HEK293T (cell line): ENCODE results near the gene C6orf89.

Experiments
- CTCF ChIA-PET: fragments of 350-600 bp; formaldehyde crosslinking; extraction: SDS; loops from one replicate; lab custom pipeline; 2021; ENCODE audit warnings: antibody characterized with exemption, inconsistent platforms; lab: Yijun Ruan, JAX
- POLR2A ChIA-PET: fragments of 350-600 bp; formaldehyde crosslinking; extraction: SDS; loops from one replicate; lab custom pipeline; 2020; ENCODE audit warnings: antibody characterized with exemption, inconsistent platforms; lab: Yijun Ruan, JAX
- DNase-seq: peaks from one replicate; pipeline ENCODE4 v3.0.0; 2012; ENCODE audit warnings: mixed read lengths; ENCODE audit errors: extremely low spot score
- ARNT ChIP-seq: fragments of 450-650 bp; IDR thresholded peaks from 2 replicates; pipeline ENCODE4 v1.6.1; 2017; ENCODE audit warnings: mild to moderate bottlenecking
- BHLHE40 ChIP-seq: fragments of 450-650 bp; IDR thresholded peaks from 2 replicates; pipeline ENCODE4 v1.6.1; 2016; ENCODE audit warnings: mild to moderate bottlenecking, moderate library complexity, borderline replicate concordance
- CTBP1 ChIP-seq: fragments of 450-650 bp; IDR thresholded peaks from 2 replicates; pipeline ENCODE4 v1.6.1; 2016; ENCODE audit warnings: borderline replicate concordance
- ELF4 ChIP-seq: fragments of 450-650 bp; IDR thresholded peaks from 2 replicates; pipeline ENCODE4 v1.6.1; 2017; ENCODE audit warnings: antibody characterized with exemption
- FOXA1 ChIP-seq: fragments of 450-650 bp; IDR thresholded peaks from 2 replicates; pipeline ENCODE4 v1.6.1; 2016; ENCODE audit warnings: mild to moderate bottlenecking
- FOXK2 ChIP-seq: fragments of 450-650 bp; IDR thresholded peaks from 2 replicates; pipeline ENCODE4 v1.6.1; 2016; ENCODE audit warnings: mild to moderate bottlenecking
- FOXM1 ChIP-seq: fragments of 450-650 bp; IDR thresholded peaks from 2 replicates; pipeline ENCODE4 v1.6.1; 2017; ENCODE audit warnings: mild to moderate bottlenecking, borderline replicate concordance
- HDGF ChIP-seq: fragments of 450-650 bp; IDR thresholded peaks from 2 replicates; pipeline ENCODE4 v1.6.1; 2017; ENCODE audit warnings: antibody characterized with exemption, borderline replicate concordance
- L3MBTL2 ChIP-seq: fragments of 450-650 bp; conservative IDR thresholded peaks from 2 replicates; pipeline ENCODE4 v1.6.1; 2016; ENCODE audit warnings: mild to moderate bottlenecking
- LEF1 ChIP-seq: fragments of 450-650 bp; IDR thresholded peaks from 2 replicates; pipeline ENCODE4 v1.6.1; 2017; ENCODE audit warnings: mild to moderate bottlenecking, borderline replicate concordance
- NFRKB ChIP-seq: fragments of 450-650 bp; IDR thresholded peaks from 2 replicates; pipeline ENCODE4 v1.6.1; 2016; ENCODE audit warnings: mild to moderate bottlenecking, moderate library complexity
- PKNOX1 ChIP-seq: fragments of 450-650 bp; IDR thresholded peaks from 2 replicates; pipeline ENCODE4 v1.6.1; 2016
- SP1 ChIP-seq: fragments of 450-650 bp; IDR thresholded peaks from 2 replicates; pipeline ENCODE4 v1.6.1; 2017
- SUZ12 ChIP-seq: fragments of 450-650 bp; IDR thresholded peaks from 2 replicates; pipeline ENCODE4 v1.6.1; 2016; ENCODE audit warnings: mild to moderate bottlenecking
- TARDBP ChIP-seq: fragments of 450-650 bp; IDR thresholded peaks from 2 replicates; pipeline ENCODE4 v1.6.1; 2016
- ZNF384 ChIP-seq: fragments of 450-650 bp; IDR thresholded peaks from 2 replicates; pipeline ENCODE4 v1.6.1; 2016

C6orf89 gene

GRCh38 chr6:36973190-36973589 is 87.4 kb downstream of the C6orf89 start:
- DNase-seq, result no peak
- ChIA-PET CTCF (no interaction called here), POLR2A (no interaction called here)
- TF ChIP-seq SP1 (no peak), FOXM1 (no peak), LEF1 (no peak), PKNOX1 (no peak), SUZ12 (no peak)

- POLR2A ChIA-PET, result no interaction called here
- DNase-seq, result no peak
- no peak for TF ChIP-seq L3MBTL2
- no peak for TF ChIP-seq TARDBP
- TF ChIP-seq ELF4, result no peak
- TF ChIP-seq HDGF, result no peak
- no peak for TF ChIP-seq NFRKB
- no peak for TF ChIP-seq SUZ12
- TF ChIP-seq LEF1, result no peak
- no peak for TF ChIP-seq ZNF384
- no peak for TF ChIP-seq FOXA1
- TF ChIP-seq FOXK2, result no peak
- TF ChIP-seq FOXM1, result no peak
- TF ChIP-seq PKNOX1, result no peak
- no peak for TF ChIP-seq SP1
- CTCF ChIA-PET, result no interaction called here
These were observed 87.9 kb downstream of the C6orf89 start for GRCh38 chr6:36973647-36974046.

- DNase-seq, result no peak
- ChIA-PET POLR2A (interaction anchor here (1.1 kb wide), 2 partner anchors 9 to 10 kb away, joined by 3 read pairs; partner anchors contain the start of gene MTCH1), CTCF (interaction anchor here (3.4 kb wide), 1 partner anchor 43 kb away, joined by 22 read pairs; no protein-coding TSS in a partner anchor)
- TF ChIP-seq FOXM1 (no peak), LEF1 (no peak), ELF4 (no peak), CTBP1 (no peak), FOXA1 (no peak), SP1 (no peak), L3MBTL2 (no peak), NFRKB (no peak), ARNT (no peak), FOXK2 (no peak), BHLHE40 (no peak), HDGF (no peak), PKNOX1 (no peak), ZNF384 (no peak), TARDBP (no peak), SUZ12 (no peak)
These were observed 89.7 kb downstream of the C6orf89 start for GRCh38 chr6:36975231-36976006.

GRCh38 chr6:36976007-36976264 is 90.2 kb downstream of the C6orf89 start:
- ChIA-PET POLR2A (interaction anchor here (1.1 kb wide), 2 partner anchors 8 to 10 kb away, joined by 3 read pairs; partner anchors contain the start of gene MTCH1), CTCF (interaction anchor here (3.4 kb wide), 1 partner anchor 42 kb away, joined by 22 read pairs; no protein-coding TSS in a partner anchor)
- DNase-seq, result no peak
- TF ChIP-seq FOXM1 (no peak), HDGF (no peak), ARNT (no peak), BHLHE40 (no peak), ZNF384 (no peak)

GRCh38 chr6:36976509-36976908 is 90.8 kb downstream of the C6orf89 start:
- ChIA-PET CTCF (interaction anchor here (3.4 kb wide), 1 partner anchor 42 kb away, joined by 22 read pairs; no protein-coding TSS in a partner anchor), POLR2A (interaction anchor here (1.1 kb wide), 1 partner anchor 8 kb away, joined by 3 read pairs; no protein-coding TSS in a partner anchor)
- DNase-seq, result no peak
- TF ChIP-seq LEF1, result no peak
- TF ChIP-seq SUZ12, result no peak
- TF ChIP-seq FOXK2, result no peak
- TF ChIP-seq SP1, result no peak
- TF ChIP-seq ARNT, result no peak
- no peak for TF ChIP-seq HDGF
- no peak for TF ChIP-seq CTBP1
- no peak for TF ChIP-seq BHLHE40
- no peak for TF ChIP-seq PKNOX1
- TF ChIP-seq ELF4, result no peak
- TF ChIP-seq ZNF384, result no peak
- no peak for TF ChIP-seq FOXM1
- TF ChIP-seq L3MBTL2, result no peak
- no peak for TF ChIP-seq TARDBP
- TF ChIP-seq NFRKB, result no peak

GRCh38 chr6:36976931-36977330 is 91.2 kb downstream of the C6orf89 start:
- TF ChIP-seq PKNOX1, result no peak
- no peak for TF ChIP-seq HDGF
- TF ChIP-seq ZNF384, result no peak
- no peak for TF ChIP-seq L3MBTL2
- TF ChIP-seq ELF4, result no peak
- TF ChIP-seq ARNT, result no peak
- no peak for TF ChIP-seq SP1
- no peak for TF ChIP-seq FOXM1
- TF ChIP-seq TARDBP, result no peak
- no peak for TF ChIP-seq CTBP1
- no peak for TF ChIP-seq FOXK2
- CTCF ChIA-PET, result interaction anchor here (0.6 to 3.4 kb wide), 5 partner anchors 11 to 91 kb away, joined by 3 to 22 read pairs (median 3); partner anchors contain the start of gene C6orf89
- no peak for DNase-seq
- POLR2A ChIA-PET, result interaction anchor here (1.7 kb wide), 1 partner anchor 9 kb away, joined by 6 read pairs; the partner anchor contains the start of gene MTCH1
